HG03064 (cell line): ENCODE results near the gene HSPA4L.

ENCODE experiments used
- ATAC-seq: cut with Tn5 transposase; IDR thresholded peaks from one replicate; pipeline ENCODE4 v1.9.1; 2021; ENCODE audit warnings: low read depth; ENCODE audit not compliant: unreplicated experiment

HSPA4L gene

GRCh38 chr4:127782275-127783025, at the start of gene HSPA4L:
HSPA4L (plus strand) TSS chr4:127782322; CDS start chr4:127782551, 229 bp downstream.
- ATAC-seq = peak; percentile 34

GRCh38 chr4:127732623-127733328, 49.3 kb upstream of the HSPA4L start:
- no peak for ATAC-seq

- ATAC-seq = no peak
Observed at GRCh38 chr4:127734976-127735375, 47.1 kb upstream of the HSPA4L start.

GRCh38 chr4:127737295-127737694, 44.8 kb upstream of the HSPA4L start:
- no peak for ATAC-seq

- no peak for ATAC-seq
Observed at GRCh38 chr4:127741247-127741646, 40.9 kb upstream of the HSPA4L start.

GRCh38 chr4:127747883-127748282, 34.2 kb upstream of the HSPA4L start:
- ATAC-seq = no peak

GRCh38 chr4:127748957-127749356, 33.2 kb upstream of the HSPA4L start:
- ATAC-seq = no peak

GRCh38 chr4:127756906-127757305, 25.2 kb upstream of the HSPA4L start:
- no peak for ATAC-seq

GRCh38 chr4:127759228-127759820, 22.8 kb upstream of the HSPA4L start:
- ATAC-seq = peak; percentile 87

- peak; percentile 13 for ATAC-seq
Observed at GRCh38 chr4:127759893-127760292, 22.2 kb upstream of the HSPA4L start.

- ATAC-seq = no peak
Observed at GRCh38 chr4:127771535-127772275, 10.4 kb upstream of the HSPA4L start.

- ATAC-seq = no peak
Observed at GRCh38 chr4:127772769-127773671, 9.1 kb upstream of the HSPA4L start.

GRCh38 chr4:127775843-127776242, 6.3 kb upstream of the HSPA4L start:
- ATAC-seq = no peak

- no peak for ATAC-seq
Observed at GRCh38 chr4:127776620-127777019, 5.5 kb upstream of the HSPA4L start.

GRCh38 chr4:127777487-127777886, 4.6 kb upstream of the HSPA4L start:
- no peak for ATAC-seq

GRCh38 chr4:127778102-127778501, 4.0 kb upstream of the HSPA4L start:
- ATAC-seq = no peak

- ATAC-seq = no peak
Observed at GRCh38 chr4:127780598-127780997, 1.5 kb upstream of the HSPA4L start.

- peak; percentile 28 for ATAC-seq
Observed at GRCh38 chr4:127781300-127782024, 660 bp upstream of the HSPA4L start.

GRCh38 chr4:127782025-127782274, 172 bp upstream of the HSPA4L start:
- peak; percentile 74 for ATAC-seq
